Measurements from ENCODE around the gene IGDCC3. TPM values are rescaled to one million over a fixed set of nuclear protein-coding genes. Genes with fewer than 3 reads are reported as not detected.
A peak's percentile ranks its signal among the peaks of the same experiment; 100 is the strongest.

Gene IGDCC3
- total RNA-seq, 2 donors from 2014 or later, result not detected

DNA sequence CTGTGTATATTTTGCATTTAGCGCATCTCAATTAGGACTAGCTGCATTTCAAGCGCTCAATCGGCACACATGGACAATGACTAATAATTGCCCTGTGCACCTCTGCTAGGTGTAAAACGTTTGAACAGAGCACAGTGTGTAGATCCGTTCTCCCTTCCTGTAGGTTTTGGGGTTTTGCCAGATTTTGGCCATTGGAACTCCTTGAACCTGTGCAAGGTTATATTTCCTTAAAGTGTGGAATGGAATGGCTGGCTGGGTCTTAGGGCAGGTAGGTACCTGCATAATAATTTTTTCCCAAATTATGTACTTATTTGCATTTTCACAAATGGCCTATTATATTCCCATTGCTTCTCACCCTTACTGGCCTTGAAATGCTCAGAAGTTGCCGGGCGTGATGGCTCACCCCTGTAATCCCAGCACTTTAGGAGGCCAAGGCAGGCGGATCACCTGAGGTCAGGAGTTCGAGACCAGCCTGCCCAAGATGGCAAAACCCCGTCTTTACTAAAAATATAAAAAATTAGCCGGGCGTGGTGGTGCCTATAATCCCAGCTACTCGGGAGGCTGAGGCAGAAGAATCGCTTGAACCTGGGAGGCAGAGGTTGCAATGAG lies 72.5 kb downstream of the IGDCC3 start:
- peaks cover 13% of the 10 kb centered on the region for H3K4me1 Mint-ChIP-seq
- H3K27ac Mint-ChIP-seq, result peak overlapping the region; percentile 100
- peaks cover 20% of the 10 kb centered on the region for H3K36me3 Mint-ChIP-seq (ENCODE audit: low read depth)
- no peaks in the 10 kb centered on the region for H3K9me3 Mint-ChIP-seq
- H3K4me3 Mint-ChIP-seq, result peak overlapping the region; percentile 93
- H3K27me3 Mint-ChIP-seq, result no peaks in the 10 kb centered on the region
- no peak for ATAC-seq (replicated peaks)

- ATAC-seq (replicated peaks), result peak; percentile 75
These were observed 73.2 kb downstream of the IGDCC3 start, which contains the start of gene RNU5B-1 for GRCh38 chr15:65304381-65305149. Gene RNU5B-1 (plus strand): TSS chr15:65304677.

GRCh38 chr15:65303687-65304380 lies 74.0 kb downstream of the IGDCC3 start:
- Mint-ChIP-seq H3K9me3 (no peaks in the 10 kb centered on the region), H3K27ac (peak overlapping the region; percentile 100), H3K4me3 (peak overlapping the region; percentile 93), H3K4me1 (peaks cover 16% of the 10 kb centered on the region), H3K27me3 (no peaks in the 10 kb centered on the region), H3K36me3 (ENCODE audit: low read depth) (peaks cover 23% of the 10 kb centered on the region)
- peak; percentile 5 for ATAC-seq (replicated peaks)

More at GRCh38 chr15:65304381-65305149, 73.2 kb downstream of the IGDCC3 start, which contains the start of gene RNU5B-1:
- Mint-ChIP-seq H3K36me3 (ENCODE audit: low read depth) (peaks cover 23% of the 10 kb centered on the region), H3K27me3 (no peaks in the 10 kb centered on the region), H3K4me3 (peak within 1 kb of the TSS; percentile 93), H3K9me3 (no peaks in the 10 kb centered on the region), H3K4me1 (peaks cover 16% of the 10 kb centered on the region), H3K27ac (peak within 1 kb of the TSS; percentile 100)

DNA sequence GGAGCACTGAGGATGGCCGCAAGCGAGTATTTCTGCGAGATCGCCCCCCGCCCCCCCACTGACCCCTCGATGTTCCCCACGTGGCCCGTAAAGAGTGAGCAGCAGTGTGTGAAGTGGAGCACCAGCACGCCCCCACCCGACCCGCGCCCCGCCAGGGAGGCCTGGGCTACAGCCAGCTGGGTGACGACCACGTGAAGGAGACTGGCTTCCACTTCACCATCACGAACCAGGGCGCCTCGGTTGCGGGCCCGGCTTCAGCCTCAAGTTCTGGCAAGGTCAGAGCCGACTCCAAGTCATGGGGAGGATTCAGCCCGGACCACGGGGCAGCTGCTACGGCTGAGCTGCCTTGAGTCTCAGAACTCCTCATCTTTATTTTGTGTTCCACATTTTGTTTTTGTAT lies 75.7 kb downstream of the IGDCC3 start:
- peak overlapping the region; percentile 42 for H3K4me3 Mint-ChIP-seq
- no peak overlapping the region for H3K27ac Mint-ChIP-seq
- H3K4me1 Mint-ChIP-seq, result peaks cover 22% of the 10 kb centered on the region
- ATAC-seq (replicated peaks), result no peak
- no peaks in the 10 kb centered on the region for H3K9me3 Mint-ChIP-seq
- H3K27me3 Mint-ChIP-seq, result no peaks in the 10 kb centered on the region
- H3K36me3 Mint-ChIP-seq (ENCODE audit: low read depth), result peaks cover 23% of the 10 kb centered on the region

GRCh38 chr15:65300924-65301441 lies 76.8 kb downstream of the IGDCC3 start:
- Mint-ChIP-seq H3K27me3 (no peaks in the 10 kb centered on the region), H3K4me1 (peaks cover 28% of the 10 kb centered on the region), H3K9me3 (no peaks in the 10 kb centered on the region), H3K27ac (peak overlapping the region; percentile 85), H3K36me3 (ENCODE audit: low read depth) (peaks cover 29% of the 10 kb centered on the region), H3K4me3 (peak overlapping the region; percentile 84)
- no peak for ATAC-seq (replicated peaks)

DNA sequence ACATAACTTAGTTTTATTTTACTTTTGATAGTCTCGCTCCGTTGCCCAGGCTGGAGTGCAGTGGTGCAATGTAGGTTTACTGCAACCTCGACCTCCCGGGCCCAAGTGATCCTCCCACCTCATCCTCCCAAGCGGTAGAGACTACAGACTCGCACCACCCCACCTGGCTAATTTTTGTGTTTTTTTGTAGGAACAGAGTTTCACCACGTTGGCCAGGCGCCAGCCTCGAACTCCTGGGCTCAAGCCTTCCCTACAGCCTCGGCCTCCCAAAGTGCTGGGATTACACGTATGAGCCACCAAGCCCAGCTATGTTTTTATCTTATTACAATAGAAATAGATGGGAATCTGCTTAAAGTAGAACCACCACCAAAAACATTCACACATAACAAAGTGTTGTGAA lies 79.1 kb downstream of the IGDCC3 start:
- Mint-ChIP-seq H3K27ac (peak overlapping the region; percentile 64), H3K4me3 (peak overlapping the region; percentile 84), H3K4me1 (peaks cover 20% of the 10 kb centered on the region)

DNA sequence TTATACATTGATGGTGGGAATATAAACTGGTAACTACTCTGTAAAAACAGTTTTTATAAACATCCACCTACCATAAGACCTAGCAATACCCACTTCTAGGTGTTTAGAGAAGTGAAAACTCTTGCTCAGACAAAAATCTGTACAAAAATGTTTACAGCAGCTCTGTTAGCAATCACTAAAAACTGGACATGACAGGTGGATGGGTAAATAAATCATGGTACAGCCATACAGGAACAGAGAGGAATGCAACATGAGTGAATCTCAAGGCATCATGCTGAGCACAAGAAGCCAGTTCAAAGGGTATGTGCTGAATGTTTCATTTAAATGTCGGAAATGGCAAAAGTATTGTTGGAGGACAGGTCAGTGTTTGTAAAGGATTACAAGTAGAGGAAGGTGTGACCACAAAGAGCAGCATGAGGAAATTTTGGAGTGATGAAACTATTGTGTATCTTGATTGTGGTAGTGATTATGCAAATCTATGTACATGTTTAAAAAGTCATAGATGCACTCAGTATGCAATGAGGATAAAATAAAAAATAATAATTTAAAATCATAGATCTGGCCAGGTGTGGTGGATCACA lies 84.8 kb downstream of the IGDCC3 start:
- ATAC-seq (replicated peaks), result no peak
- H3K27ac Mint-ChIP-seq, result no peak overlapping the region
- H3K36me3 Mint-ChIP-seq (ENCODE audit: low read depth), result peaks cover 12% of the 10 kb centered on the region
- peaks cover 10% of the 10 kb centered on the region for H3K4me1 Mint-ChIP-seq
- H3K4me3 Mint-ChIP-seq, result no peak overlapping the region
- no peaks in the 10 kb centered on the region for H3K27me3 Mint-ChIP-seq
- no peaks in the 10 kb centered on the region for H3K9me3 Mint-ChIP-seq

More for the DNA sequence above, 79.1 kb downstream of the IGDCC3 start:
- ATAC-seq (replicated peaks), result no peak
- Mint-ChIP-seq H3K27me3 (no peaks in the 10 kb centered on the region), H3K9me3 (no peaks in the 10 kb centered on the region), H3K36me3 (ENCODE audit: low read depth) (peaks cover 20% of the 10 kb centered on the region)

DNA sequence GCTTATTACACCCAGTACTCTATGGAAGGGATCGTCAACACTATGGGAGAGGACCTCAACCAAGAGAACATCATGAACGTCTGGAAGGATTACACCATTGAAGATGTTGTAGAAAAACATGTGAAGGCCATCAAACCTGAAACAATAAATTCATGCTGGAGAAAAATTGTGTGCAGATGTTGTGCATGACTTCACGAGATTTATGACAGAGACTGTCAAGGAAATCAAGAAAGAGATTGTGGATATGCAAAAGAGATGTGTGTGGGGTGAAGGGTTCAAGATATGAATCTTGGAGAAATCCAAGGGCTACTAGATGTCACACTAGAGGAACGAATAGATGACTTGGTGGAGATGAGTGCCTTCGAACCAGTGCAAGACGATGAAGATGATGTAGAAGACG lies 87.6 kb downstream of the IGDCC3 start:
- Mint-ChIP-seq H3K27ac (no peak overlapping the region), H3K9me3 (no peaks in the 10 kb centered on the region), H3K27me3 (no peaks in the 10 kb centered on the region), H3K4me1 (peaks cover 4% of the 10 kb centered on the region), H3K4me3 (no peak overlapping the region), H3K36me3 (ENCODE audit: low read depth) (no peaks in the 10 kb centered on the region)
- no peak for ATAC-seq (replicated peaks)

DNA sequence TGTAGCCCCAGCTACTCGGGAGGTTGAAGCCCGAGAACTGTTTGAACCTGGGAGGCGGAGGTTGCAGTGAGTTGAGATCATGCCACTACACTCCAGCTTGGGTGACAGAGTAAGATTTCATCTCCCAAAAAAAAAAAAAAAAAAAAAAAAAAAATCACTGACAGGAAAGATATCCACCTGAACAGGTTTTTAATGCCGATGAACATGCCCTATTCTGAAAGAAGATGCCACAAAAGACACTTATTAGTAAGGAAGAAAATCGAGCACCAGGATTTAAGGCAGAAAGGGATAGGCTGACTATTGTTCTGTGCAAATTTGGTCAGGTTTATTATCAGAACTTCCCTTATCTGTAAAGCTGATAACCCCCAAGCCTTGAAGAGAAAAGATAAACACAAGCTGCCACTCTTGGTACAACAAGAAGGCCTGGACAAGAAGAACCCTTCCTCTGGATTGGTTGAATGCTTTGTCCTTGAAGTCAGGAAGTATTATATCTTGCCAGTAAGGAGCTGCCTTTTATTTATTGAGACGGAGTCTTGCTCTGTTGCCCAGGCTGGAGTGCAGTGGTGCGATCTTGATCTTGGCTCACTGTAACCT lies 88.4 kb downstream of the IGDCC3 start:
- H3K36me3 Mint-ChIP-seq (ENCODE audit: low read depth), result no peaks in the 10 kb centered on the region
- ATAC-seq (replicated peaks), result no peak
- H3K9me3 Mint-ChIP-seq, result no peaks in the 10 kb centered on the region
- H3K4me3 Mint-ChIP-seq, result no peak overlapping the region
- peaks cover 4% of the 10 kb centered on the region for H3K4me1 Mint-ChIP-seq
- H3K27ac Mint-ChIP-seq, result no peak overlapping the region
- H3K27me3 Mint-ChIP-seq, result no peaks in the 10 kb centered on the region

DNA sequence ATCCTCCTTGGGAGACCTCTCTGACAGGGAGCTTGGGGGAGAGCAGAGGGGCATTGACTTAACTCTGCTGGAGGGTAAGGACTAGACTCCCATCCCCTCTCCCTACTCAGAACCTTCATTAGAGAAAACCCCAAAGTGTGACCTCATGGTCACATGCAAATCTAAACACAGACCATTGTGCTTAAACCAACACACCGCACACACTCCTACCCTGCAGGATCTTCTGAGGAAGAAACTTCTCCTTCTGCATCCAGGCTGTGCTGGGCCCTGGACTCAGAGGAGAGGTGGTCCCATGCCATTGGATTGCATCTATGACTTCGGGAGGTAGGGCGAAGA lies 90.3 kb downstream of the IGDCC3 start:
- no peaks in the 10 kb centered on the region for H3K27me3 Mint-ChIP-seq
- peaks cover 2% of the 10 kb centered on the region for H3K36me3 Mint-ChIP-seq (ENCODE audit: low read depth)
- no peak for ATAC-seq (replicated peaks)

DNA sequence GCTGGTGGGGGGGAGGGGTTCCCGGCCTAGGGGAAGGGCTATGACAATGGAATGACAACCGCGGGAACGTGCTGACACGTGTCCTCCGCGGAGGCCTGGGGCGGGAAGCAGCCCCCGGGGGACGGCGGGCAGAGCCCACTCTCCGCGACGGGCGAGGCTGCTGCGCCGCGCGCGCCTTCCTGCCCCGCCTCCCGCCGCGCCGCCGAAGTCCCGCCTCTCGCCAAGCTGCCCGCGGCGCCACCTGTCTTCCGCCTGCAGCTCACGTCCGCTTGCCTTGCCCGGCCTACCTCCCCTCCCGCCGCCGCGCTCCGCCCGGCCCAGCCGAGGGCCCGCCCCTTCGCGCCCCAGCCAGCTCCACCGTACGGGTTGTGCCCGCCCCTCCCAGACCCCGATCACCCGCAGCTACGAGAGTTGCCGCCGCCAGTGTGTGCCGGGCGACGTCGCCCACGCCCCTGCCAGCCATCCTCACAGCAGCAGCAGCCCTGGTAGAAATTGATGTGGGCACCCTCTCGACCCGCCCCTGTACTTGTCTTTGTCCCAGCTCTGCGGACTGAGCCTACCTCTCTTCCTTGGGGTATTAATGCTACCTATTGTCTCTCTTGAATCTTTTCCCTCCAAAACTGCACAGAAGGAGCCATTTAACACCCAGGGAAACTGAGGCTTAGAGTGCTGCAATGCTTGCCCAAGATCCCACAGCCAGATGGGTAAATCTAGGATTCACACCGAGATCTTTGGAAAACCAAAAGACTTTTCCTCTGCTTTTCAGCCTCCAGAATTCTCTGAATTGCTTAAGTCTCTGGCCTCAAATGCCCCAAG lies 90.9 kb downstream of the IGDCC3 start, which contains the start of gene PARP16:
TSS of gene PARP16 (minus strand) at position 180 of the 816 bp plus-strand sequence. CDS start 457 bp downstream, outside the sequence.
- Mint-ChIP-seq H3K4me1 (peaks cover 10% of the 10 kb centered on the region), H3K27ac (peak within 1 kb of the TSS; percentile 94), H3K27me3 (no peaks in the 10 kb centered on the region), H3K4me3 (peak within 1 kb of the TSS; percentile 90), H3K36me3 (ENCODE audit: low read depth) (peaks cover 4% of the 10 kb centered on the region), H3K9me3 (no peaks in the 10 kb centered on the region)
- ATAC-seq (replicated peaks), result peak; percentile 97

More for the DNA sequence above, 90.3 kb downstream of the IGDCC3 start:
- H3K4me3 Mint-ChIP-seq, result peak overlapping the region; percentile 90
- no peaks in the 10 kb centered on the region for H3K9me3 Mint-ChIP-seq
- peak overlapping the region; percentile 94 for H3K27ac Mint-ChIP-seq
- peaks cover 10% of the 10 kb centered on the region for H3K4me1 Mint-ChIP-seq

DNA sequence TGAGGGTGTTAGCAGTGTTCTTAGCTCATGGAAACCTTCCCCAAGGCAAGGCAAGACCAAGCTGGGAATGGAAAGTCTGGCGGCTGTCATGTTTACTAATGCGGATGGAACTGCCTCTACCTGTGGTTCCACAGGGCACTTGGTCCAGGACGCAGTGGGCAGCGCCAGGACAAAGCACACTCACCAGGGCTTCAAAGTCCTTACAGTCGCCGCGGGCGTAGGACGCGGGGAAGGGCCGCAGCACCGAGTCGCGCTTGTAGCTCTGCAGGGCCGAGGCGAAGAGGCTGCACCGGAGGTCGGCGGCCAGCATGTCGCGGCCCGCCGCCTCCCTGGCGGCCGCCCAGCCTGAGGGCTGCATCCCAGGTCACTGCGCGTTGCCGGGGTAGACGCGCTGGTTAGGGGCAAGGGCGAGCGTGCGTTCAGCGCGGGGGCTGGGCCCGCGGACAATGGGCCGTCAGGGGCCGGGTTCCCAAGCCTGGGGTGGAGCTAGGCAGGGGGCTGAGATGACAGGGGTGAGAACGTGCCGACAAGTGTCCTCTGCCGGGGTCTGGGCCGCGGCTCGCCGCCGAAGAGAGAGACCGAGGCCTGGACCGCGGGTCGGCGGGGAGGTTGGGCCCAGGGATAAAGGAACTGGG lies 91.6 kb downstream of the IGDCC3 start:
- H3K4me1 Mint-ChIP-seq, result peaks cover 10% of the 10 kb centered on the region
- peak; percentile 47 for ATAC-seq (replicated peaks)
- H3K27me3 Mint-ChIP-seq, result no peaks in the 10 kb centered on the region

More for the DNA sequence above, 91.6 kb downstream of the IGDCC3 start:
- H3K9me3 Mint-ChIP-seq, result no peaks in the 10 kb centered on the region
- H3K4me3 Mint-ChIP-seq, result peak overlapping the region; percentile 90
- peak overlapping the region; percentile 94 for H3K27ac Mint-ChIP-seq
- H3K36me3 Mint-ChIP-seq (ENCODE audit: low read depth), result peaks cover 4% of the 10 kb centered on the region

All from activated T-helper 17 cell treated with anti-CD3 and anti-CD28 coated beads, Interleukin-2, amount 50 U/mL, for 72 hours (primary cell).